ENCODE measurements around the gene PRR9.

PRR9 gene

GRCh38 chr1:153262462-153263157 is 45.2 kb downstream of the PRR9 start:
- no peak for DNase-seq (ENCODE audit: low read depth in 2 of 2)

- no peak for DNase-seq (ENCODE audit: low read depth in 2 of 2)
Observed at GRCh38 chr1:153265457-153265856, 48.1 kb downstream of the PRR9 start.
